ENCODE data around the gene MRPS7. TPM values are rescaled to one million over a fixed set of nuclear protein-coding genes. Genes with fewer than 3 reads are reported as not detected.

Gene MRPS7
- total and polyA plus RNA-seq, 9 of the 15 experiments (the other 6 are each of a cell fraction or from before 2014, with no cell fraction given): 107 to 244 (median 132) TPM

GRCh38 chr17:75273977-75274708 is 12.5 kb downstream of the MRPS7 start (continued):
- TF ChIP-seq NEUROD1 (IDR thresholded peaks at IDR 0.05; ENCODE audit: borderline replicate concordance, low read depth, low read length, partially characterized antibody) (no peak), ZNF584 (CRISPR knock-in tag; IDR thresholded peaks at IDR 0.05; ENCODE audit: low read depth) (peak; percentile 44; the same call in 1 of the 2 replicates), HSF4 (CRISPR knock-in tag; IDR thresholded peaks at IDR 0.05; ENCODE audit: borderline replicate concordance) (no peak), THRB (CRISPR knock-in tag; conservative IDR thresholded peaks at IDR 0.05) (0 out of 2 replicates have a peak, but pooled peaks have one; percentile 27), U2AF1 (optimal IDR thresholded peaks at IDR 0.05; ENCODE audit: low read depth, low read length) (no peak), EZH2 (IDR thresholded peaks at IDR 0.05; ENCODE audit: borderline replicate concordance, low read depth, low read length) (no peak), ETS1 (conservative IDR thresholded peaks at IDR 0.05; ENCODE audit: control insufficient read depth, low read depth, low read length) (no peak), ZNF24 (IDR thresholded peaks at IDR 0.05) (no peak), TRIM28 (IDR thresholded peaks at IDR 0.05) (no peak), ZNF263 (CRISPR knock-in tag; IDR thresholded peaks at IDR 0.05; ENCODE audit: borderline replicate concordance) (no peak), SREBF1 (IDR thresholded peaks at IDR 0.05; ENCODE audit: borderline replicate concordance, low read depth, low read length) (no peak), PCBP2 (IDR thresholded peaks at IDR 0.05; ENCODE audit: low read depth, low read length, poor library complexity, severe bottlenecking) (no peak), ATF7 (IDR thresholded peaks at IDR 0.05) (peak; percentile 43; the same call in 1 of the 2 replicates), MTA2 (IDR thresholded peaks at IDR 0.05; ENCODE audit: low read depth) (no peak), LEF1 (IDR thresholded peaks at IDR 0.05) (no peak), JUN (IDR thresholded peaks at IDR 0.05; ENCODE audit: borderline replicate concordance, low read depth, low read length) (no peak), JUN (CRISPR knock-in tag; IDR thresholded peaks at IDR 0.05; ENCODE audit: borderline replicate concordance) (no peak), TCF15 (CRISPR knock-in tag; IDR thresholded peaks at IDR 0.05) (no peak), TRIM24 (IDR thresholded peaks at IDR 0.05) (peak; percentile 27 to 52; a peak in 2 of 4 replicates), ETV6 (IDR thresholded peaks at IDR 0.05; ENCODE audit: borderline replicate concordance in 1 of 2, low read depth in 2 of 2, low read length in 1 of 2) (no peak), ETV6 (CRISPR knock-in tag; IDR thresholded peaks at IDR 0.05; ENCODE audit: borderline replicate concordance) (no peak), MCM7 (IDR thresholded peaks at IDR 0.05) (no peak)
- TF ChIP-seq, protein P1, sequence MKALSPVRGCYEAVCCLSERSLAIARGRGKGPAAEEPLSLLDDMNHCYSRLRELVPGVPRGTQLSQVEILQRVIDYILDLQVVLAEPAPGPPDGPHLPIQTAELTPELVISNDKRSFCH (CRISPR knock-in tag; IDR thresholded peaks at IDR 0.05): no peak
- TF ChIP-seq, protein P1 (tag; IDR thresholded peaks at IDR 0.05): no peak
- TF ChIP-seq, protein P2, sequence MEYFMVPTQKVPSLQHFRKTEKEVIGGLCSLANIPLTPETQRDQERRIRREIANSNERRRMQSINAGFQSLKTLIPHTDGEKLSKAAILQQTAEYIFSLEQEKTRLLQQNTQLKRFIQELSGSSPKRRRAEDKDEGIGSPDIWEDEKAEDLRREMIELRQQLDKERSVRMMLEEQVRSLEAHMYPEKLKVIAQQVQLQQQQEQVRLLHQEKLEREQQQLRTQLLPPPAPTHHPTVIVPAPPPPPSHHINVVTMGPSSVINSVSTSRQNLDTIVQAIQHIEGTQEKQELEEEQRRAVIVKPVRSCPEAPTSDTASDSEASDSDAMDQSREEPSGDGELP (CRISPR knock-in tag; IDR thresholded peaks at IDR 0.05; ENCODE audit: borderline replicate concordance): peak; percentile 31; the same call in 1 of the 2 replicates

All from K562 (cell line).